Stimulated activated CD8-positive, alpha-beta memory T cell treated with anti-CD3 and anti-CD28 coated beads, Interleukin-7, amount 100 ng/mL, for 1 hour (primary cell): Measurements from ENCODE around the gene SERPINE2.
A peak's percentile ranks its signal among the peaks of the same experiment; 100 is the strongest.

Experiments used
- DNase-seq, 2 donors: peaks; one replicate each; pipeline ENCODE4 v3.0.0-alpha.2; 2020; ENCODE audit warnings: low read depth in 2 of 2

Gene SERPINE2

GRCh38 chr2:223976635-223977226, 62.4 kb downstream of the SERPINE2 start:
- DNase-seq = no peak

GRCh38 chr2:223973606-223974005, 65.5 kb downstream of the SERPINE2 start:
- DNase-seq = no peak

GRCh38 chr2:223972656-223973102, 66.4 kb downstream of the SERPINE2 start:
- no peak for DNase-seq

GRCh38 chr2:223971731-223972130, 67.4 kb downstream of the SERPINE2 start:
- DNase-seq = no peak

- peak in 1 of 2 donors; percentile 11 for DNase-seq
Measured at GRCh38 chr2:223970343-223971128, 68.5 kb downstream of the SERPINE2 start.

- no peak for DNase-seq
Measured at GRCh38 chr2:223969856-223970255, 69.2 kb downstream of the SERPINE2 start.

GRCh38 chr2:223969315-223969714, 69.8 kb downstream of the SERPINE2 start:
- no peak for DNase-seq

- DNase-seq = no peak
Measured at GRCh38 chr2:223967981-223968380, 71.1 kb downstream of the SERPINE2 start.

- DNase-seq = no peak
Measured at GRCh38 chr2:223959688-223960087, 79.4 kb downstream of the SERPINE2 start.

GRCh38 chr2:223957092-223957851, 81.8 kb downstream of the SERPINE2 start, which contains the start of gene MRPL44:
TSS of gene MRPL44 (plus strand) at chr2:223957463. CDS start at chr2:223957473, 10 bp downstream.
- peak; percentile 95 to 99 for DNase-seq

GRCh38 chr2:223956300-223956699, 82.8 kb downstream of the SERPINE2 start:
- no peak for DNase-seq

GRCh38 chr2:223954401-223954800, 84.7 kb downstream of the SERPINE2 start:
- no peak for DNase-seq

- DNase-seq = no peak
Measured at GRCh38 chr2:223952280-223952968, 86.7 kb downstream of the SERPINE2 start.

GRCh38 chr2:223950448-223951347, 88.4 kb downstream of the SERPINE2 start:
- DNase-seq = no peak

- DNase-seq = no peak
Measured at GRCh38 chr2:223949241-223949840, 89.7 kb downstream of the SERPINE2 start.

GRCh38 chr2:223947711-223948205, 91.3 kb downstream of the SERPINE2 start:
- no peak for DNase-seq

- DNase-seq = no peak
Measured at GRCh38 chr2:223945755-223946154, 93.3 kb downstream of the SERPINE2 start.

- DNase-seq = peak; percentile 51 to 56
Measured at GRCh38 chr2:223944703-223945531, 94.2 kb downstream of the SERPINE2 start, which contains the start of gene WDFY1. TSS of gene WDFY1 (minus strand) at chr2:223945335. CDS start at chr2:223945284, 51 bp downstream.

GRCh38 chr2:223944166-223944702, 94.9 kb downstream of the SERPINE2 start:
- no peak for DNase-seq
